DMS53 (cell line): ENCODE measurements around the gene ADAM12.

Experiments
- DNase-seq: peaks from one replicate; lab custom pipeline; 2025; lab: John Stamatoyannopoulos, UW

ADAM12 gene

GRCh38 chr10:126234630-126235029 is 153.6 kb downstream of the ADAM12 start:
- no peak for DNase-seq

GRCh38 chr10:126233182-126234148 is 154.8 kb downstream of the ADAM12 start:
- no peak for DNase-seq

- DNase-seq, result no peak
Measured at GRCh38 chr10:126230587-126230986, 157.7 kb downstream of the ADAM12 start.

GRCh38 chr10:126229686-126230085 is 158.6 kb downstream of the ADAM12 start:
- DNase-seq, result no peak

- peak; percentile 40 for DNase-seq
Measured at GRCh38 chr10:126227762-126228134, 160.5 kb downstream of the ADAM12 start.

GRCh38 chr10:126226988-126227761 is 161.1 kb downstream of the ADAM12 start:
- no peak for DNase-seq

- no peak for DNase-seq
Measured at GRCh38 chr10:126226205-126226604, 162.1 kb downstream of the ADAM12 start.

- DNase-seq, result no peak
Measured at GRCh38 chr10:126225672-126226008, 162.6 kb downstream of the ADAM12 start.

- DNase-seq, result no peak
Measured at GRCh38 chr10:126224967-126225671, 163.2 kb downstream of the ADAM12 start.

GRCh38 chr10:126223512-126224067 is 164.7 kb downstream of the ADAM12 start:
- DNase-seq, result no peak

- no peak for DNase-seq
Measured at GRCh38 chr10:126222736-126223511, 165.4 kb downstream of the ADAM12 start.

- DNase-seq, result no peak
Measured at GRCh38 chr10:126221874-126222273, 166.4 kb downstream of the ADAM12 start.

GRCh38 chr10:126218778-126219649 is 169.3 kb downstream of the ADAM12 start:
- DNase-seq, result no peak

- no peak for DNase-seq
Measured at GRCh38 chr10:126218174-126218573, 170.1 kb downstream of the ADAM12 start.

- DNase-seq, result no peak
Measured at GRCh38 chr10:126216632-126216961, 171.7 kb downstream of the ADAM12 start.

GRCh38 chr10:126215746-126216631 is 172.3 kb downstream of the ADAM12 start:
- DNase-seq, result no peak

GRCh38 chr10:126214679-126215078 is 173.6 kb downstream of the ADAM12 start:
- no peak for DNase-seq

- no peak for DNase-seq
Measured at GRCh38 chr10:126214021-126214420, 174.3 kb downstream of the ADAM12 start.

- DNase-seq, result no peak
Measured at GRCh38 chr10:126212738-126213137, 175.5 kb downstream of the ADAM12 start.
